PC-3 (cell line): ENCODE data around the gene RAB39A. TPM values are rescaled to one million over a fixed set of nuclear protein-coding genes. Genes with fewer than 3 reads are reported as not detected.

Source experiments
- ATAC-seq: fragments of 200-7000 bp; cut with Tn5 transposase; 2 replicates; pipeline ENCODE4 v1.9.1; 2020; ENCODE audit warnings: mild to moderate bottlenecking, moderate library complexity
- BruUV-seq: library from RNA; stranded (reverse); fragments of 400-500 nt; replicated peaks from 2 replicates; lab custom pipeline; 2021; lab: Mats Ljungman, UMichigan
- CTCF ChIA-PET: fragments of 300-600 bp; sonication (Branson Sonifier 250); formaldehyde crosslinking; loops from one replicate; lab custom pipeline; 2022; ENCODE audit warnings: antibody characterized with exemption; lab: Charles Lee
- POLR2A ChIA-PET: fragments of 300-600 bp; sonication (Branson Sonifier 250); formaldehyde crosslinking; loops from one replicate; lab custom pipeline; 2022; ENCODE audit warnings: antibody characterized with exemption; ENCODE audit not compliant: unreplicated experiment; lab: Charles Lee
- DNase-seq: peaks from one replicate; pipeline ENCODE4 v3.0.0-alpha.2; 2015
- H2AFZ ChIP-seq: fragments of 300-600 bp; sonication (generic); 2 replicates; pipeline ENCODE4 v1.6.0; 2016; ENCODE audit warnings: antibody characterized with exemption, low read length
- H3F3A ChIP-seq: fragments of 300-600 bp; sonication (generic); one replicate; pipeline ENCODE4 v1.6.0; 2017; ENCODE audit warnings: antibody characterized with exemption, low read length, control low read depth, mild to moderate bottlenecking; ENCODE audit not compliant: unreplicated experiment
- H3K27ac ChIP-seq: fragments of 300-600 bp; sonication (generic); 2 replicates; pipeline ENCODE4 v1.5.1; 2016; ENCODE audit warnings: mild to moderate bottlenecking, low read length
- H3K27me3 ChIP-seq: fragments of 300-600 bp; sonication (generic); 2 replicates; pipeline ENCODE4 v1.6.1; 2016; ENCODE audit warnings: low read length, mixed read lengths
- H3K36me3 ChIP-seq: fragments of 300-600 bp; sonication (generic); 2 replicates; pipeline ENCODE4 v1.6.1; 2016; ENCODE audit warnings: low read depth, mixed run types, low read length, mixed read lengths
- H3K4me1 ChIP-seq: fragments of 300-600 bp; sonication (generic); 2 replicates; pipeline ENCODE4 v1.5.1; 2016; ENCODE audit warnings: low read length; ENCODE audit not compliant: insufficient read depth
- H3K4me2 ChIP-seq: fragments of 300-600 bp; sonication (generic); 2 replicates; pipeline ENCODE4 v1.6.0; 2016; ENCODE audit warnings: low read length
- H3K4me3 ChIP-seq: fragments of 300-600 bp; sonication (generic); 2 replicates; pipeline ENCODE4 v1.5.1; 2016; ENCODE audit warnings: mild to moderate bottlenecking, low read length, mixed read lengths
- H3K79me2 ChIP-seq: fragments of 300-600 bp; sonication (generic); 2 replicates; pipeline ENCODE4 v1.6.1; 2017; ENCODE audit warnings: low read length, mixed read lengths
- H3K9ac ChIP-seq: fragments of 300-600 bp; sonication (generic); 2 replicates; pipeline ENCODE4 v1.6.0; 2016; ENCODE audit warnings: mild to moderate bottlenecking, low read length
- H3K9me2 ChIP-seq: fragments of 300-600 bp; sonication (generic); replicated peaks from 2 replicates; pipeline ENCODE4 v1.6.1; 2016; ENCODE audit warnings: mixed run types, low read length, mixed read lengths
- H3K9me3 ChIP-seq: fragments of 300-600 bp; sonication (generic); 2 replicates; pipeline ENCODE4 v1.6.1; 2016; ENCODE audit warnings: low read length, mixed read lengths
- H4K20me1 ChIP-seq: fragments of 300-600 bp; sonication (generic); 2 replicates; pipeline ENCODE4 v1.6.1; 2016; ENCODE audit warnings: low read length, mixed read lengths
- EZH2 ChIP-seq: fragments of 300-600 bp; sonication (generic); IDR thresholded peaks from one replicate; pipeline ENCODE4 v1.6.1; 2017; ENCODE audit warnings: antibody characterized with exemption, mild to moderate bottlenecking, low read length; ENCODE audit not compliant: unreplicated experiment
- EZH2phosphoT487 ChIP-seq: fragments of 300-600 bp; sonication (generic); IDR thresholded peaks from 2 replicates; pipeline ENCODE4 v1.6.1; 2018; ENCODE audit warnings: mild to moderate bottlenecking, antibody characterized with exemption, low read length, borderline replicate concordance
- intact Hi-C: fragments of 100-400 bp; cut with micrococcal nuclease; formaldehyde crosslinking; loops from 2 replicates; pipeline ENCODE4 v1.9.0; 2023
- total RNA-seq: library from RNA; depleted of rRNA; stranded (reverse); fragments of >200 nt; gene quantifications from 2 replicates; pipeline ENCODE4 v1.2.3, GENCODE V29; 2014
- TF ChIP-seq, protein P1 (sequence below): fragments of 300-600 bp; sonication (generic); conservative IDR thresholded peaks from 2 replicates; pipeline ENCODE4 v1.5.1; 2017; ENCODE audit warnings: antibody characterized with exemption, low read depth, mild to moderate bottlenecking, low read length

Gene RAB39A
- total RNA-seq, 1 experiment from 2014 or later: not detected

GRCh38 chr11:107924306-107924705 lies 3.9 kb upstream of the RAB39A start:
- no TSS peak for BruUV-seq
- Histone ChIP-seq H4K20me1 (no peaks in the 10 kb centered on the region), H3K9me2 (no peaks in the 10 kb centered on the region), H2AFZ (no peak overlapping the region), H3K36me3 (no peaks in the 10 kb centered on the region), H3K27me3 (peaks cover 29% of the 10 kb centered on the region), H3K4me2 (no peak overlapping the region), H3K27ac (no peak overlapping the region), H3K79me2 (no peaks in the 10 kb centered on the region), H3K4me3 (no peak overlapping the region), H3K9ac (no peak overlapping the region), H3F3A (no peaks in the 10 kb centered on the region), H3K4me1 (no peaks in the 10 kb centered on the region), H3K9me3 (no peaks in the 10 kb centered on the region)
- ChIA-PET POLR2A (no interaction called here), CTCF (interaction anchor here (0.7 kb wide), 1 partner anchor 799 kb away, joined by 3 read pairs; no protein-coding TSS in a partner anchor)
- TF ChIP-seq EZH2phosphoT487: no peak
- TF ChIP-seq EZH2: no peak
- TF ChIP-seq, protein P1, sequence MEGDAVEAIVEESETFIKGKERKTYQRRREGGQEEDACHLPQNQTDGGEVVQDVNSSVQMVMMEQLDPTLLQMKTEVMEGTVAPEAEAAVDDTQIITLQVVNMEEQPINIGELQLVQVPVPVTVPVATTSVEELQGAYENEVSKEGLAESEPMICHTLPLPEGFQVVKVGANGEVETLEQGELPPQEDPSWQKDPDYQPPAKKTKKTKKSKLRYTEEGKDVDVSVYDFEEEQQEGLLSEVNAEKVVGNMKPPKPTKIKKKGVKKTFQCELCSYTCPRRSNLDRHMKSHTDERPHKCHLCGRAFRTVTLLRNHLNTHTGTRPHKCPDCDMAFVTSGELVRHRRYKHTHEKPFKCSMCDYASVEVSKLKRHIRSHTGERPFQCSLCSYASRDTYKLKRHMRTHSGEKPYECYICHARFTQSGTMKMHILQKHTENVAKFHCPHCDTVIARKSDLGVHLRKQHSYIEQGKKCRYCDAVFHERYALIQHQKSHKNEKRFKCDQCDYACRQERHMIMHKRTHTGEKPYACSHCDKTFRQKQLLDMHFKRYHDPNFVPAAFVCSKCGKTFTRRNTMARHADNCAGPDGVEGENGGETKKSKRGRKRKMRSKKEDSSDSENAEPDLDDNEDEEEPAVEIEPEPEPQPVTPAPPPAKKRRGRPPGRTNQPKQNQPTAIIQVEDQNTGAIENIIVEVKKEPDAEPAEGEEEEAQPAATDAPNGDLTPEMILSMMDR: no peak
- ATAC-seq (no peak), DNase-seq (no peak)
- intact Hi-C loops: no loop called here

DNA sequence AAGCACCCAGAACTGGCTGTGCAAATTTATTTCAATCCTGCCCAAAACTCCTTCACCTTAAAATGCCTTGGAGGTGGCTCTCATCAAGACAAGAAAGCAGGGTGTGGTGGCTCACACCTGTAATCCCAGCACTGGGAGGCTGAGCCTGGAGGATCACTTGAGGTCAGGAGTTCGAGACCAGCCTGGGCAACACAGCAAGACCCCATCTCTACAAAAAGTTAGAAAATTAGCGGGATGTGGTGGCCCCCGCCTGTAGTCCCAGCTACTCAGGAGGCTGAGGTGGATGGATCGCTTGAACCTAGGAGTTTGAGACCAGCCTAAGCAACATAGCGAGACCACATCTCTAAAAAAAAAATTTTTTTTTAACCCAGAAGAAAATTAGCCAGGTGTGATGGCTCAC lies 689 bp upstream of the RAB39A start:
- no TSS peak for BruUV-seq
- H2AFZ ChIP-seq: no peak overlapping the region

More for the DNA sequence above, 689 bp upstream of the RAB39A start:
- DNase-seq (no peak), ATAC-seq (no peak)
- Histone ChIP-seq H3K27me3 (peaks cover 34% of the 10 kb centered on the region), H3K27ac (no peak overlapping the region), H3K4me2 (peak overlapping the region; percentile 47), H3K4me1 (peaks cover 17% of the 10 kb centered on the region), H3K36me3 (no peaks in the 10 kb centered on the region), H4K20me1 (no peaks in the 10 kb centered on the region), H3K9ac (no peak overlapping the region), H3K9me2 (no peaks in the 10 kb centered on the region), H3K4me3 (peak overlapping the region; percentile 1; the same call in 1 of the 2 replicates), H3K9me3 (no peaks in the 10 kb centered on the region), H3K79me2 (no peaks in the 10 kb centered on the region), H3F3A (peaks cover 6% of the 10 kb centered on the region)
- POLR2A ChIA-PET: no interaction called here
- TF ChIP-seq, protein P1: no peak
- no peak for TF ChIP-seq EZH2phosphoT487
- TF ChIP-seq EZH2: no peak
- intact Hi-C loops: no loop called here
- CTCF ChIA-PET: no interaction called here
